ENCODE results near the gene CHMP2A.

- TF ChIP-seq CTCF (IDR thresholded peaks at IDR 0.05 in 8 of 11, conservative IDR thresholded peaks at IDR 0.05 in 3 of 11) (no peak), POLR2A (IDR thresholded peaks at IDR 0.05) (no peak), POLR2AphosphoS5 (IDR thresholded peaks at IDR 0.05) (peak in 1 of 3 donors; percentile 43)
Observed at GRCh38 chr19:58548859-58549663, 5.8 kb downstream of the CHMP2A start.
